GM21786 (cell line): ENCODE data around the gene RHEX.
"Not testable (repeated sequence)": the region's sequence is repeated elsewhere in the genome, so short reads cannot be mapped to it uniquely, and the experiment has no call there.

Experiments used
- ATAC-seq: cut with Tn5 transposase; IDR thresholded peaks from one replicate; pipeline ENCODE4 v1.9.1; 2021; ENCODE audit not compliant: unreplicated experiment

RHEX gene

GRCh38 chr1:206058289-206058926 lies 5.4 kb downstream of the RHEX start:
- ATAC-seq: not testable (repeated sequence)

GRCh38 chr1:206058927-206059292 lies 5.9 kb downstream of the RHEX start:
- ATAC-seq: no peak

GRCh38 chr1:206059355-206059915 lies 6.5 kb downstream of the RHEX start:
- ATAC-seq: no peak

GRCh38 chr1:206060844-206061243 lies 7.9 kb downstream of the RHEX start:
- no peak for ATAC-seq

GRCh38 chr1:206062464-206062863 lies 9.5 kb downstream of the RHEX start:
- no peak for ATAC-seq

GRCh38 chr1:206064001-206064400 lies 11.0 kb downstream of the RHEX start:
- ATAC-seq: not testable (repeated sequence)

- ATAC-seq: not testable (repeated sequence)
Observed at GRCh38 chr1:206064501-206064900, 11.5 kb downstream of the RHEX start.

GRCh38 chr1:206065547-206066145 lies 12.7 kb downstream of the RHEX start:
- ATAC-seq: no peak

- ATAC-seq: peak; percentile 80
Observed at GRCh38 chr1:206066479-206067171, 13.7 kb downstream of the RHEX start.

GRCh38 chr1:206067486-206068227 lies 14.7 kb downstream of the RHEX start:
- peak; percentile 44 for ATAC-seq

GRCh38 chr1:206068314-206068713 lies 15.3 kb downstream of the RHEX start:
- no peak for ATAC-seq

- ATAC-seq: no peak
Observed at GRCh38 chr1:206070627-206071304, 17.8 kb downstream of the RHEX start.

GRCh38 chr1:206074839-206075238 lies 21.9 kb downstream of the RHEX start:
- ATAC-seq: no peak

- ATAC-seq: no peak
Observed at GRCh38 chr1:206075786-206076755, 23.1 kb downstream of the RHEX start.

GRCh38 chr1:206079135-206079534 lies 26.2 kb downstream of the RHEX start:
- no peak for ATAC-seq

- no peak for ATAC-seq
Observed at GRCh38 chr1:206080026-206080820, 27.2 kb downstream of the RHEX start.

GRCh38 chr1:206081856-206082255 lies 28.9 kb downstream of the RHEX start:
- ATAC-seq: no peak

- ATAC-seq: no peak
Observed at GRCh38 chr1:206082831-206083695, 30.1 kb downstream of the RHEX start.
